Neural progenitor cell (in vitro differentiated cells): ENCODE data around the gene WNT8B.

Source experiments
- EZH2 ChIP-seq: fragments of 200-600 bp; sonication (generic); IDR thresholded peaks from 2 replicates; pipeline ENCODE4 v1.6.1; 2017; ENCODE audit warnings: antibody characterized with exemption, mild to moderate bottlenecking, moderate library complexity
- TF ChIP-seq, protein P1 (sequence below): fragments of 200-600 bp; sonication (generic); IDR thresholded peaks from 2 replicates; pipeline ENCODE4 v1.5.1; 2017; ENCODE audit warnings: antibody characterized with exemption, mild to moderate bottlenecking

- TF ChIP-seq, protein P1, sequence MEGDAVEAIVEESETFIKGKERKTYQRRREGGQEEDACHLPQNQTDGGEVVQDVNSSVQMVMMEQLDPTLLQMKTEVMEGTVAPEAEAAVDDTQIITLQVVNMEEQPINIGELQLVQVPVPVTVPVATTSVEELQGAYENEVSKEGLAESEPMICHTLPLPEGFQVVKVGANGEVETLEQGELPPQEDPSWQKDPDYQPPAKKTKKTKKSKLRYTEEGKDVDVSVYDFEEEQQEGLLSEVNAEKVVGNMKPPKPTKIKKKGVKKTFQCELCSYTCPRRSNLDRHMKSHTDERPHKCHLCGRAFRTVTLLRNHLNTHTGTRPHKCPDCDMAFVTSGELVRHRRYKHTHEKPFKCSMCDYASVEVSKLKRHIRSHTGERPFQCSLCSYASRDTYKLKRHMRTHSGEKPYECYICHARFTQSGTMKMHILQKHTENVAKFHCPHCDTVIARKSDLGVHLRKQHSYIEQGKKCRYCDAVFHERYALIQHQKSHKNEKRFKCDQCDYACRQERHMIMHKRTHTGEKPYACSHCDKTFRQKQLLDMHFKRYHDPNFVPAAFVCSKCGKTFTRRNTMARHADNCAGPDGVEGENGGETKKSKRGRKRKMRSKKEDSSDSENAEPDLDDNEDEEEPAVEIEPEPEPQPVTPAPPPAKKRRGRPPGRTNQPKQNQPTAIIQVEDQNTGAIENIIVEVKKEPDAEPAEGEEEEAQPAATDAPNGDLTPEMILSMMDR = no peak
- TF ChIP-seq EZH2 = no peak
These were observed 44.5 kb downstream of the WNT8B start for GRCh38 chr10:100507357-100507732.
